ENCODE data around the gene TM9SF4. TPM values are rescaled to one million over a fixed set of nuclear protein-coding genes. Genes with fewer than 3 reads are reported as not detected.

Gene TM9SF4
- total and polyA plus RNA-seq, 2 of the 8 experiments (the other 6 are each of a cell fraction or from before 2014, with no cell fraction given) = 38.4 to 68.7 TPM

GRCh38 chr20:32181606-32182005, 72.1 kb downstream of the TM9SF4 start (continued):
- TF ChIP-seq CHD7 (IDR thresholded peaks at IDR 0.05; ENCODE audit: insufficient replicate concordance, low read length) (no peak), HDAC6 (IDR thresholded peaks at IDR 0.05; ENCODE audit: low read depth, low read length) (no peak), EZH2 (IDR thresholded peaks at IDR 0.05; ENCODE audit: low read depth, low read length, severe bottlenecking) (no peak), JUND (IDR thresholded peaks at IDR 0.05; ENCODE audit: low read length) (no peak), HDAC2 (IDR thresholded peaks at IDR 0.05; ENCODE audit: borderline replicate concordance in 1 of 2, low read depth in 2 of 2, low read length in 2 of 2) (no peak), BCL11A (IDR thresholded peaks at IDR 0.05; ENCODE audit: low read depth in 2 of 2, low read length in 2 of 2) (no peak), FOSL1 (IDR thresholded peaks at IDR 0.05; ENCODE audit: insufficient read depth, low read depth, low read length) (no peak), SP4 (IDR thresholded peaks at IDR 0.05; ENCODE audit: low read length) (no peak), CREB1 (IDR thresholded peaks at IDR 0.05) (no peak)

All from H1 (cell line).